ENCODE results near the gene SLC9A9. TPM values are rescaled to one million over a fixed set of nuclear protein-coding genes. Genes with fewer than 3 reads are reported as not detected.

Gene SLC9A9
- polyA plus RNA-seq, 1 experiment: 13.4 TPM

- ChIA-PET CTCF (interaction anchor here (1.4 kb wide), 1 partner anchor 66 kb away, joined by 3 read pairs; no protein-coding TSS in a partner anchor), POLR2A (no interaction called here)
- Histone ChIP-seq H3K4me3 (ENCODE audit: low read depth, low read length) (no peak overlapping the region), H3K9me3 (ENCODE audit: control insufficient read depth, insufficient read depth, low read length) (no peaks in the 10 kb centered on the region), H3K27ac (ENCODE audit: low read depth, low read length) (no peak overlapping the region), H3K27me3 (ENCODE audit: control insufficient read depth, insufficient read depth, low read length) (no peaks in the 10 kb centered on the region)
- TF ChIP-seq CTCF (IDR thresholded peaks at IDR 0.05; ENCODE audit: low read depth, low read length): no peak
- no peak for DNase-seq (ENCODE audit: low read depth, low spot score)
These were observed 239.3 kb downstream of the SLC9A9 start for GRCh38 chr3:143608966-143609365.

GRCh38 chr3:143605233-143605950, 242.9 kb downstream of the SLC9A9 start:
- Histone ChIP-seq H3K4me3 (ENCODE audit: low read depth, low read length) (no peak overlapping the region), H3K27ac (ENCODE audit: low read depth, low read length) (no peak overlapping the region), H3K27me3 (ENCODE audit: control insufficient read depth, insufficient read depth, low read length) (no peaks in the 10 kb centered on the region), H3K9me3 (ENCODE audit: control insufficient read depth, insufficient read depth, low read length) (no peaks in the 10 kb centered on the region)
- TF ChIP-seq CTCF (IDR thresholded peaks at IDR 0.05; ENCODE audit: low read depth, low read length): no peak
- no peak for DNase-seq (ENCODE audit: low read depth, low spot score)
- CTCF ChIA-PET: no interaction called here
- POLR2A ChIA-PET: no interaction called here

GRCh38 chr3:143604402-143605185, 243.7 kb downstream of the SLC9A9 start:
- ChIA-PET POLR2A (no interaction called here), CTCF (no interaction called here)
- no peak overlapping the region for H3K27ac ChIP-seq (ENCODE audit: low read depth, low read length)
- no peak overlapping the region for H3K4me3 ChIP-seq (ENCODE audit: low read depth, low read length)
- DNase-seq (ENCODE audit: low read depth, low spot score): no peak
- H3K9me3 ChIP-seq (ENCODE audit: control insufficient read depth, insufficient read depth, low read length): no peaks in the 10 kb centered on the region
- no peak for TF ChIP-seq CTCF (IDR thresholded peaks at IDR 0.05; ENCODE audit: low read depth, low read length)
- no peaks in the 10 kb centered on the region for H3K27me3 ChIP-seq (ENCODE audit: control insufficient read depth, insufficient read depth, low read length)

GRCh38 chr3:143603774-143604173, 244.5 kb downstream of the SLC9A9 start:
- CTCF ChIA-PET: no interaction called here
- no peak for TF ChIP-seq CTCF (IDR thresholded peaks at IDR 0.05; ENCODE audit: low read depth, low read length)
- no peak overlapping the region for H3K4me3 ChIP-seq (ENCODE audit: low read depth, low read length)
- no peaks in the 10 kb centered on the region for H3K9me3 ChIP-seq (ENCODE audit: control insufficient read depth, insufficient read depth, low read length)
- H3K27ac ChIP-seq (ENCODE audit: low read depth, low read length): no peak overlapping the region
- no peaks in the 10 kb centered on the region for H3K27me3 ChIP-seq (ENCODE audit: control insufficient read depth, insufficient read depth, low read length)
- POLR2A ChIA-PET: no interaction called here
- no peak for DNase-seq (ENCODE audit: low read depth, low spot score)

Data from AG04450 (cell line).